Activated naive CD8-positive, alpha-beta T cell treated with anti-CD3 and anti-CD28 coated beads, Interleukin-2, amount 50 U/mL, for 24 hours (primary cell): Measurements from ENCODE around the gene SGO1.
"Not testable (repeated sequence)": the region's sequence is repeated elsewhere in the genome, so short reads cannot be mapped to it uniquely, and the experiment has no call there.

Source experiments
- ATAC-seq: fragments of 150-1000 bp; cut with Tn5 transposase; one replicate; pipeline ENCODE4 v1.10.0; 2021
- DNase-seq: peaks from one replicate; pipeline ENCODE4 v3.0.0; 2021
- H3K27ac Mint-ChIP-seq: one replicate; pipeline ENCODE4 v1.8.0; 2021; ENCODE audit warnings: mild to moderate bottlenecking, mixed read lengths
- H3K27me3 Mint-ChIP-seq: one replicate; pipeline ENCODE4 v1.8.0; 2021; ENCODE audit warnings: mixed read lengths
- H3K36me3 Mint-ChIP-seq: one replicate; pipeline ENCODE4 v1.8.0; 2021; ENCODE audit warnings: low read depth, mixed read lengths
- H3K4me1 Mint-ChIP-seq: one replicate; pipeline ENCODE4 v1.8.0; 2021; ENCODE audit warnings: mixed read lengths
- H3K4me3 Mint-ChIP-seq: one replicate; pipeline ENCODE4 v1.8.0; 2021; ENCODE audit warnings: mild to moderate bottlenecking, moderate library complexity, mixed read lengths
- H3K9me3 Mint-ChIP-seq: one replicate; pipeline ENCODE4 v1.8.0; 2021; ENCODE audit warnings: mixed read lengths

SGO1 gene

DNA sequence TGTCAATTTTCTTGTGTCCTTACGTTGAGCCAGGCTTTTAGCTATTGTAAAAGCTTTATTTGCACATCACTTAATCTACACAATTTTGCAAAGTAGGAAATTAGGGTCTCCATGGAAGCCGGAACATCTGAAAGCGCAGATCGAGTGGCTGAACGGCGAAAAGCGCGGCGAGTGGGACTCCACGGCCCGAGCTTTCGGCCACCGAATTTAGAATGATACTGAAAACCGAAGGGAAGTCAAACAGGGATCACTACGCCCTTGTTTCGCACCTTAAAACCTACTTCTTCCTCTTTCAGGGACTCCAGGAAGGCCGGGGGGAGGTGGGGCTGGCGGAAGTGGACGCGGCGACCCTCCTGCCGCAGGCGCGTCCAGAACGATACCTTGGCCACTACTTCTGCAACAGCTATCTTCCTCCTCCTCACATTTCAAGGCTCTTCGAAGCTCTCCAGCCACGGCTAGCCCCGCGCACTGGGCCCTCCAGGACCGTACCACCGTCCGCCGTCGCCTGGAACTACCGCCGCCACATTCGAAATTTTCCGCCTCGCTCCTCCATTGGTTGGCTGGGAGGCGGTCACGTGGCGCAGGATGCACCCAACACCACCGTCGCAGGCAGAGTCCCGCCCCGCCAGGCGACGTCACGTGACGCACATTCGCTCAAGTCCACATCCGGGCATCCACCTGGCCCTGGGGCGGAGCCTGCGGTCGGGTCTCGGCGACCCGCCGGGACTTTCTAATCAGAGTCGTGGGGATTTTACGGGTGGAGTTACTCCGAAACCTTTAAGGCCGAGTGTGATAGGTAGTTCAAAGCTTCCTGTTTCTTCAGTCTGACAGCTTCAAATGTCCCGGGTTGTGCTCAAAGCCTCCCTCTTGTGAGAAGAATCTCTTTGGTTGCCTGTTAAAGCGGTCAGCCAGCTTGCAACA is at the start of gene SGO1:
TSS of gene SGO1 (minus strand) at position 528 of the 921 bp plus-strand sequence. CDS start 2,179 bp downstream, outside the sequence.
- no peak within 1 kb of the TSS for H3K4me3 Mint-ChIP-seq
- no peaks in the 10 kb centered on the region for H3K9me3 Mint-ChIP-seq
- no peak within 1 kb of the TSS for H3K27ac Mint-ChIP-seq
- DNase-seq (peak; percentile 100), ATAC-seq (peak; percentile 96)
- H3K4me1 Mint-ChIP-seq, result no peaks in the 10 kb centered on the region
- peaks cover 16% of the 10 kb centered on the region for H3K36me3 Mint-ChIP-seq
- no peaks in the 10 kb centered on the region for H3K27me3 Mint-ChIP-seq

DNA sequence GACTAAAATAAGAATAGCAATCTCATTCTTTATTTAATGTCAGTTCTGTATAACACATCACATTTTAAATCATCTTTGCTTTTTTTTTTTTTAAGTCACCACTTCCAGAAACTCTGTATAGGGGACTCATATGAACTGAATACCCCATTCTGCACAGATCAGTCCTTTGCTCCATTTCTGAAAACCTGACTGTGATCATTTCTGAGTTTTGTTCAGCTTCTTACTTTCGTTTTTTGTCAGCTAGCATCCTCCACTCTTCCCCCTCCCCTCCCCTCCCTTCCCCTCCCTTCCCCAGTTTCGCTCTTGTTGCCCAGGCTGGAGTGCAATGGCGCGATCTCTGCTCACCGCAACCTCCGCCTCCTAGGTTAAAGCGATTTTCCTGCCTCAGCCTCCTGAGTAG is 49.8 kb upstream of the SGO1 start:
- ATAC-seq (no peak), DNase-seq (no peak)
- no peaks in the 10 kb centered on the region for H3K9me3 Mint-ChIP-seq
- H3K4me3 Mint-ChIP-seq, result no peak overlapping the region
- no peaks in the 10 kb centered on the region for H3K27me3 Mint-ChIP-seq
- H3K27ac Mint-ChIP-seq, result no peak overlapping the region
- no peaks in the 10 kb centered on the region for H3K4me1 Mint-ChIP-seq
- no peaks in the 10 kb centered on the region for H3K36me3 Mint-ChIP-seq

DNA sequence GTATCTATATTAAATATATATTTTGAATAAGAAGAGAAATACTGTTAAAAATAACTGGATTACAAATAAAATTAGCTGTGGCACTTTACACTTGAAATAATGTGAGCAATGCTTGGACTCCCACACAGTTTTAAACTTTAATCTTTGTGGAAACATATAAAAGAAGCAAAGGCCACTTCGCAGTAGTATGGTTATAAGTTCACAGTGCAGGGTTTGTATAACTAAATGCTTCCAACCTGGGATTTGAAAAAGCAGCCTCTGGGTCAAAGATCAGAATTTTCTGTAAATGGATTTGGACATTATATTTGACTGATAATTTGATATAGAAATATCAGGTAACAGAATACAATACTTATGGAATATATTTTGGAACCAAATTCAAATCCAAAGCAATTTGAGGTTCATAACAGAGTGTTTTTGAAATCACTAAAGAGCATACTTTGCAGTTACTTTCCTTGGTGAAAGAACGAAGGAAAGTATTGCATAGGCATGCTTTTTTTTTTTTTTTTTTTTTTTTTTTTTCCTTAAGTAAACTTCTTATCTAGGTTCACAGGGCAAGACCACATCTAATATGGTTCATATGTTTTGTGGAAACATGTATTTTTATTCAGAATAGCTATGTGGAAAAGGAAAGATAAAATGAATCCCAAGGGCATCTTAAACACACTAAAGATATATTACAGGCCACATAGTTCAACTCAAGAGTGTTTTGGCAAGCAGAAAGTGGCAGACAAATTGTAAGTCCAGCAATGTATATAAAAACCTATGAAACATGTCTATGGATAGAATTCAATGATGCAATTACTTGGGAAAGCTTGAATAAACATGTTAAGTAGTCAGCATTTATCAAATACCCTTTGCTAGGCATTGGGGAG is 47.1 kb upstream of the SGO1 start:
- H3K4me1 Mint-ChIP-seq, result no peaks in the 10 kb centered on the region
- no peak overlapping the region for H3K27ac Mint-ChIP-seq
- no peaks in the 10 kb centered on the region for H3K27me3 Mint-ChIP-seq
- H3K9me3 Mint-ChIP-seq, result no peaks in the 10 kb centered on the region
- H3K36me3 Mint-ChIP-seq, result no peaks in the 10 kb centered on the region
- no peak for DNase-seq
- no peak for ATAC-seq
- no peak overlapping the region for H3K4me3 Mint-ChIP-seq

DNA sequence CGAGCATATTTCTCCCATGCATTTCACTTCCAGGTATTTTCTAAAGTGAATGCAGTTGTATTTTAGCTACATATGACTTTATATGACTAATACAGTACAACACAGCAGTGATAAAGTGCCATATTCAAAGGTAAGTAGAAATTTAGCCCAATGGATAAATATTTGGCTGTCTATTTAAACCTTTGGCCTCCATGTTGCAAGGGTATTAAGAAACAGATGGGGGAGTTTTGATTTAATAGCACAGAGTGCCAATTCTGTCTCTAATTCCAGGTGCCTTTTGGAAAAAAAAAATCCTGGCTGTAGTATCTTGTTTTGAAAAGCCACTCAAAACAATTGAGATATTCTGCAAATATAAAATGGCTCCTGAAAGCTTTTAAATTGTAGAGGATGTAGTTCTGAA is 44.9 kb upstream of the SGO1 start:
- no peak for ATAC-seq
- Mint-ChIP-seq H3K27me3 (no peaks in the 10 kb centered on the region), H3K4me3 (no peak overlapping the region), H3K9me3 (no peaks in the 10 kb centered on the region), H3K4me1 (no peaks in the 10 kb centered on the region), H3K27ac (no peak overlapping the region), H3K36me3 (no peaks in the 10 kb centered on the region)
- DNase-seq, result no peak

DNA sequence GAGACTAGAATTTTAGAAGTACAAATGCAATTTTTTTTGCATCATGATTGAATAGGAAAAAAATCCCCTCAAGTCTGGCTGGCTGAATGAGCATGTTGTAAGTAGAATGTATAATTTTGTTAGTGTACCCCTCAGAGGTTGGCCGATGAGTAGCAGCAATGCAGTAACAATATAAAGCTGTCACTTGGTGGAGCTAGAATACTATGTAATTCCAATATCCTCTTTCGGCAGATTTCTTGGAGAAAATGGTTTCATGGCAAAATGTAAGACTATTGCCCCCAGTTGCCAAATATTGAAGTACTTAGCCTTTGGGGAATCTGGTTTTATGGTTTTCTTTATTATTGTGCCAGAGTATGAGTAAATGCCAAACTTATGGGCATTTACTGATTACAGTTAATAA is 39.8 kb upstream of the SGO1 start:
- Mint-ChIP-seq H3K27me3 (no peaks in the 10 kb centered on the region), H3K36me3 (no peaks in the 10 kb centered on the region), H3K4me1 (no peaks in the 10 kb centered on the region), H3K4me3 (no peak overlapping the region), H3K27ac (no peak overlapping the region), H3K9me3 (no peaks in the 10 kb centered on the region)
- DNase-seq (no peak), ATAC-seq (no peak)

DNA sequence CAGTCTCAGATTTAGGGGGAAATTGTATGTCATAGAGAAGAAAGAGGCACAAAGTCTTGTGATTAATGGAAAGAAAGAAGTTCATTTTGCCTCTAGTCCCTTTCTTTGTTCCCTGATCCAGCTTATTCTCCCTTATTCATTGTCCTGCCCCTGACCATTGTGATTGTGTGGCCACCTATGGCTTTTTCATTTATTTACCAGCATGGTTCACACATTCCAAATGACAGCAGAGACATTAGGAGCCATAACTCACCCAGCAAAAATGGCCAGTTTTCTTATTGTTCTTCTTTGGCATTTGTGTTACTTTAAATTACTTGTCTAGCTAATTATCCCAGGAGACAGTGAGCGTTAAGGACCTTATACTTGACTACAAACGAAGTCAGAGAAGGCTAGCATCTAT is 36.3 kb upstream of the SGO1 start:
- no peak overlapping the region for H3K4me3 Mint-ChIP-seq
- H3K27me3 Mint-ChIP-seq, result no peaks in the 10 kb centered on the region
- H3K27ac Mint-ChIP-seq, result no peak overlapping the region
- ATAC-seq (no peak), DNase-seq (no peak)
- H3K9me3 Mint-ChIP-seq, result no peaks in the 10 kb centered on the region
- H3K36me3 Mint-ChIP-seq, result no peaks in the 10 kb centered on the region
- H3K4me1 Mint-ChIP-seq, result no peaks in the 10 kb centered on the region

DNA sequence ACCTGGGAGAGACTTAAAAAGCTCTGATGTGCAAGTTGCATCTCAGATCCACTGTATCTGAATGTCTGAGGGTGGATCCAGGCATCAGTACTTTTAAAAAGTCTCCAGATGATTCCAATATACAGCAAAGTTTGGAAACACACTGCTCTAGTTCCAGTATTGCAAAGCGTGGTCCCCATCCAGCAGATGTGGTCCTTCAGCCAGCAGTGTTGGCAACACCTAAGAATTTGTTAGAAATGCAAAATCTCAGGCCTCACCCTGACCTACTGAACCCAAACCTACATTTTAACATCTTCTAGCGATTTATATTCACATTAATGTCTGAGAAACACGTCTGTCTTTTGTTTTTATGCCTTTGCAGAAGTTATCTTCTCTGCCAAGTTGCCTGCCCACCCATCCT is 32.2 kb upstream of the SGO1 start:
- no peak for ATAC-seq
- H3K27ac Mint-ChIP-seq, result no peak overlapping the region

DNA sequence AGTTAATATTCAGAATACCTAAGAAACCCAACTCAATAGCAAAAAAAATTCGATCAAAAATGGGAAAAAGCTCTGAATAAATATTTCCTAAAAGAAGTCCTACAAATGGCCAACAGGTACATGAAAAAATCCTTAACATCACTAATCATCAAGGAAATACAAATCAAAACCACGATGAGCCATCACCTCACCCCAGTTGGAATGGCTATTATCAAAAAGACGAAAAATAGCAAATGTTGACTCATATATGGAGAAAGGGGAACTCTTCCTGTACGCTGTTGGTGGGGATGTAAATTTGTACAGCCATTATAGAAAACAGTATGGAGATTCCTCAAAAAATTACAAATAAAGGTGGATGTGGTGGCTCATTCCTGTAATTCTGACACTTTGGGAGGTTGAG is 29.6 kb upstream of the SGO1 start:
- H3K27ac Mint-ChIP-seq, result no peak overlapping the region
- H3K9me3 Mint-ChIP-seq, result no peaks in the 10 kb centered on the region
- H3K27me3 Mint-ChIP-seq, result peaks cover 2% of the 10 kb centered on the region
- no peaks in the 10 kb centered on the region for H3K4me1 Mint-ChIP-seq
- no peaks in the 10 kb centered on the region for H3K36me3 Mint-ChIP-seq
- DNase-seq (no peak), ATAC-seq (no peak)
- H3K4me3 Mint-ChIP-seq, result no peak overlapping the region

More for the DNA sequence above, 32.2 kb upstream of the SGO1 start:
- Mint-ChIP-seq H3K36me3 (no peaks in the 10 kb centered on the region), H3K4me3 (no peak overlapping the region), H3K4me1 (no peaks in the 10 kb centered on the region), H3K27me3 (peaks cover 2% of the 10 kb centered on the region), H3K9me3 (no peaks in the 10 kb centered on the region)
- no peak for DNase-seq

DNA sequence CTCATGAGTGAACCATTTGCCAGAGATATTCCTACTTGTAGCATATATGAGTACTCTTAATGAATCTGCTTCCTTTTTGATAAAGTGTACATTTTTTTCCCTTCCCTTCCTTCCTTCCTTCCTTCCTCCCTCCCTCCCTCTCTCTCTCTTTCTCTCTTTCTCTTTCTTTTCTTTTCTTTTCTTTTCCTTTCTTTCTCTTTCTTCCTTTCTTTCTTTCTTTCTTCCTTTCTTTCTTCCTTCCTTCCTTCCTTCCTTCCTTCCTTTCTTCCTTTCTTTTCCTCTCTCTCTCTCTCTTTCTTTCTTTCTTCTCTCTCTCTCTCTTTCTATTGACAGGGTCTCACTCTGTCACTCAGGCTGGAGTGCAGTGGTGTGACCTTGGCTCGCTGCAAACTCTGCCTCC is 27.5 kb upstream of the SGO1 start:
- H3K4me1 Mint-ChIP-seq, ATAC-seq, H3K4me3 Mint-ChIP-seq, H3K36me3 Mint-ChIP-seq, H3K27ac Mint-ChIP-seq, H3K9me3 Mint-ChIP-seq, DNase-seq, H3K27me3 Mint-ChIP-seq: not testable (repeated sequence)

DNA sequence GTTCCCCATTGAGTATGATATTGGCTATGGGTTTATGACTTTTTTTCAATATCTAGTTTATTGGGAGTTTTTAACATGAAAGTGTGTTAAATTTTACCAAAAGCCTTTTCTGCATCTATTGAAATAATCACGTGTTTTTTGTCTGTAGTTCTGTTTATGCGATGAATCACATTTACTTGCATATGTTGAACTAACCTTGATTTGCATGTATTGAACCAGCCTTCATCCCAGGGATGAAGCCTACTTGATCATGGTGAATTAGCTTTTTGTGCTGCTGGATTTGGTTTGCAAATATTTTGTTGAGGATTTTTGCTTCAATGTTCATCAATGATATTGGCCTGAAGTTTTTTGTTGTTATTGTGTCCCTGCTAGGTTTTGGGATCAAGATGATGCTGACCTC is 21.9 kb upstream of the SGO1 start:
- peaks cover 10% of the 10 kb centered on the region for H3K9me3 Mint-ChIP-seq
- not testable (repeated sequence) for H3K4me3 Mint-ChIP-seq, DNase-seq, H3K27ac Mint-ChIP-seq, H3K27me3 Mint-ChIP-seq, H3K4me1 Mint-ChIP-seq, ATAC-seq, H3K36me3 Mint-ChIP-seq

DNA sequence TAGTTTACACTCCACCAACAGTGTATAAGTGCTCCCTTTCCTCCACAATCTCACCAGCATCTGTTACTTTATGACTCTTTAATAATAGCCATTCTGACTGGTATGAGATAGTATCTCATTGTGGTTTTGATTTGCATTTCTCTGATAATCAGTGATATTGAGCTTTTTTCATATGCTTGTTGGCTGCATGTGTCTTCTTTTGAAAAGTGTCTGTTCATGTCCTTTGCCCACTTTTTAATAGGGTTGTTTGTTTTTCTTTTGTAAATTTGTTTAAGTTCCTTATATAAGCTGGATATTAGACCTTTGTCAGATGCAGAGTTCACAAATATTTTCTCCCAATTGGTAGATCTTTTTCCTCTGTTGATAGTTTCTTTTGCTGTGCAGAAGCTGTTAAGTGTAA is 19.9 kb upstream of the SGO1 start:
- H3K27me3 Mint-ChIP-seq, result not testable (repeated sequence)

DNA sequence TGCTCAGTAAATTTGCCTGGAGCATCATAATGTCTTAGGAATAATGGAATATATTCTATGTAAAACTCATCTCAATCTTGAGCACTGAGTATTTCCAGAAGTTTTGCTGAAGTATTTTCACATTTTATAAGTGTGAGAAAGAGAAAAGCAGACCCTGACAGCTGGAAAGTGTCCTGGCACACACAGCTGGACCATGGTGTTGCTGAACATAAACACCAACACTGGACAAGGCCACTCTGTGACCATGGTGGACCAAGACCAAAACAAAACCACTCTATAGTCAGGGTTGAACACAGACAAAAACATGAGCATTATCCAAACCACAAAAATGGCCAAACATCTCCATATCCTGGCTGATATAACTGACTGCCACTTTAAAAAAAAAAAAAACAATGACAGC is 15.1 kb upstream of the SGO1 start:
- ATAC-seq, result no peak
- H3K36me3 Mint-ChIP-seq, result no peaks in the 10 kb centered on the region
- H3K9me3 Mint-ChIP-seq, result no peaks in the 10 kb centered on the region
- no peak for DNase-seq
- no peak overlapping the region for H3K4me3 Mint-ChIP-seq
- no peak overlapping the region for H3K27ac Mint-ChIP-seq
- peaks cover 5% of the 10 kb centered on the region for H3K4me1 Mint-ChIP-seq
- peaks cover 3% of the 10 kb centered on the region for H3K27me3 Mint-ChIP-seq

More for the DNA sequence above, 19.9 kb upstream of the SGO1 start:
- H3K27ac Mint-ChIP-seq, H3K4me1 Mint-ChIP-seq, H3K36me3 Mint-ChIP-seq, DNase-seq, H3K4me3 Mint-ChIP-seq, ATAC-seq: not testable (repeated sequence)
- H3K9me3 Mint-ChIP-seq, result peaks cover 10% of the 10 kb centered on the region

DNA sequence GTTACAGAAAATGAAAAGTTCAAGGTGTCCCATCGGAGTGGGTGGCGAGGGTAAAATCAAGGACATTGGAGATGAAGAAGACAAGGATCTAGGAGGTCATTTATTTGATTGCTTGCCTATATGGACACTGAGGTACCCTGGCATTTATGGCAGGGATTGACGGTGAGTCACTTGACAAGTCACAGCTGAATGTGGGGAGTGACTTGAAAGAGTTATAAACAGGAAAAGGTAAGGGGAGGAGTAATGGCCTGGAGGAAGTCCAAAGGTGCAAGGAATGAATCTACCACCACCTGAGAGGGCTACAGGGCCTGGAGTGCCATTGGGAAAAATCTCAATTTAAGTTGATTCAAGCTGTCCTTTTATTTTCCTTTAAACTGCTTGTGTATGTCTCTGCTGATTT is 11.8 kb upstream of the SGO1 start:
- H3K9me3 Mint-ChIP-seq, result no peaks in the 10 kb centered on the region
- no peak for DNase-seq
- H3K36me3 Mint-ChIP-seq, result no peaks in the 10 kb centered on the region
- peaks cover 5% of the 10 kb centered on the region for H3K4me1 Mint-ChIP-seq
- ATAC-seq, result no peak
- no peak overlapping the region for H3K4me3 Mint-ChIP-seq
- no peak overlapping the region for H3K27ac Mint-ChIP-seq
- H3K27me3 Mint-ChIP-seq, result peaks cover 3% of the 10 kb centered on the region

DNA sequence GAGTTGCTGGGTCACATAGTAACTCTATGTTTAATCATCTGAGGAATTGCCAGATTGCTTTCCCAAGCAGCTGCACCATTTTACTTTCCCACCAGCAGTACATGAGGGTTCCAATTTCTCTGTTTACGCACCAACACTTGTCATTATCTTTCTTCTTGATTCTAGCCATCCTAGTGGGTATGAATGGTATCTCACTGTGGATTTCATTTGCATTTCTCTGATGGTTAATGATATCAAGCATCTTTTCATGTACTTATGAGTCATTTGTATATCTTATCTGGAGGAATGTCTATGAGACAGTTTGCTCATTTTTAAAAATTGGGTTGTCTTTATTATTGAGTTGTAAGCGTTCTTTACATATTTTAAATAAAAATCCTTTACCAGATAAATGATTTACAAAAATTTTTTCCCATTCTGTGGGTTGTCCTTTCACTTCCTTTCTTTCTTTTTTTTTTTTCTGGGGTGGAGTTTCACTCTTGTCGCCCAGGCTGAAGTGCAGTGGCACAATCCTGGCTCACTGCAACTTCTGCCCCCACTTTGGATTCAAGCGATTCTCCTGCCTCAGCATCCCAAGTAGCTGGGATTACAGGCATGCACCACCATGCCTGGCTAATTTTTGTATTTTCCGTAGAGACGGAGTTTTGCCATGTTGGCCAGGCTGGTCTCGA is 8.9 kb upstream of the SGO1 start:
- Mint-ChIP-seq H3K27me3 (peaks cover 3% of the 10 kb centered on the region), H3K36me3 (no peaks in the 10 kb centered on the region), H3K4me1 (peaks cover 5% of the 10 kb centered on the region), H3K4me3 (no peak overlapping the region), H3K27ac (no peak overlapping the region), H3K9me3 (no peaks in the 10 kb centered on the region)
- ATAC-seq, result no peak
- DNase-seq, result no peak
